Mesenchymal stem cell (in vitro differentiated cells and primary cell): ENCODE measurements around the gene CANT1.
"Not testable (repeated sequence)": the region's sequence is repeated elsewhere in the genome, so short reads cannot be mapped to it uniquely, and the experiment has no call there.

ENCODE experiments used
- DNase-seq: peaks from one replicate; pipeline ENCODE4 v3.0.0-alpha.2; 2013
- H2AFZ ChIP-seq: one replicate; pipeline ENCODE4 v1.6.1; 2013; ENCODE audit warnings: low read depth, mild to moderate bottlenecking, control low read depth, inconsistent platforms, low read length, moderate library complexity
- H2AK5ac ChIP-seq: 2 replicates; pipeline ENCODE4 v1.6.1; 2013; ENCODE audit warnings: low read length, moderate library complexity, mild to moderate bottlenecking, inconsistent platforms; ENCODE audit not compliant: severe bottlenecking
- H2BK120ac ChIP-seq: one replicate; pipeline ENCODE4 v1.6.1; 2013; ENCODE audit warnings: low read depth, mild to moderate bottlenecking, inconsistent platforms, low read length, moderate library complexity
- H2BK12ac ChIP-seq, 2 experiments: one replicate each; pipeline ENCODE4 v1.6.1; 2013; ENCODE audit warnings: inconsistent platforms in 2 of 2, low read length in 2 of 2, mild to moderate bottlenecking in 2 of 2, moderate library complexity in 2 of 2, control low read depth in 1 of 2
- H2BK15ac ChIP-seq: one replicate; pipeline ENCODE4 v1.6.1; 2013; ENCODE audit warnings: mild to moderate bottlenecking, low read depth, inconsistent platforms; ENCODE audit not compliant: poor library complexity, severe bottlenecking
- H2BK5ac ChIP-seq: 2 replicates; pipeline ENCODE4 v1.6.1; 2013; ENCODE audit warnings: low read depth, mild to moderate bottlenecking, low read length, control low read depth, inconsistent platforms; ENCODE audit not compliant: poor library complexity, severe bottlenecking
- H3K14ac ChIP-seq, 2 experiments: one replicate each; pipeline ENCODE4 v1.6.1; 2013; ENCODE audit warnings: inconsistent platforms in 2 of 2, low read length in 2 of 2, control low read depth in 1 of 2, mild to moderate bottlenecking in 1 of 2, moderate library complexity in 1 of 2
- H3K18ac ChIP-seq, 2 experiments: one replicate each; pipeline ENCODE4 v1.6.1; 2013; ENCODE audit warnings: inconsistent platforms in 2 of 2, low read length in 2 of 2, control low read depth in 1 of 2, low read depth in 1 of 2, mild to moderate bottlenecking in 1 of 2
- H3K23ac ChIP-seq, 2 experiments: one replicate each; pipeline ENCODE4 v1.6.1; 2013; ENCODE audit warnings: inconsistent platforms in 2 of 2, low read length in 2 of 2, mild to moderate bottlenecking in 2 of 2, moderate library complexity in 2 of 2, control low read depth in 1 of 2
- H3K27ac ChIP-seq: 2 replicates; pipeline ENCODE4 v1.5.1; 2013; ENCODE audit warnings: mild to moderate bottlenecking, moderate library complexity, low read length, control low read depth, inconsistent platforms; ENCODE audit not compliant: poor library complexity, severe bottlenecking
- H3K27me3 ChIP-seq, 2 experiments: 2 replicates each; pipeline versions ENCODE4 v1.6.1 to v1.7.0; 2013; ENCODE audit warnings: low read length in 2 of 2, mild to moderate bottlenecking in 2 of 2, moderate library complexity in 2 of 2, control low read depth in 1 of 2, inconsistent platforms in 1 of 2; ENCODE audit not compliant: control insufficient read depth in 1 of 2, insufficient read depth in 1 of 2
- H3K36me3 ChIP-seq, 2 experiments: 2 replicates each; pipeline versions ENCODE4 v1.6.1 to v1.7.0; 2013; ENCODE audit warnings: low read length in 2 of 2, control low read depth in 1 of 2, inconsistent platforms in 1 of 2, low read depth in 1 of 2, mild to moderate bottlenecking in 1 of 2; ENCODE audit not compliant: insufficient read depth in 2 of 2, control insufficient read depth in 1 of 2
- H3K4ac ChIP-seq, 2 experiments: one replicate each; pipeline ENCODE4 v1.6.1; 2013; ENCODE audit warnings: inconsistent platforms in 2 of 2, low read length in 2 of 2, mild to moderate bottlenecking in 2 of 2, moderate library complexity in 2 of 2, control low read depth in 1 of 2, low read depth in 1 of 2
- H3K4me1 ChIP-seq: 2 replicates; pipeline ENCODE4 v1.6.1; 2013; ENCODE audit warnings: low read depth, low read length, control low read depth; ENCODE audit not compliant: control insufficient read depth, insufficient read depth
- H3K4me2 ChIP-seq: 2 replicates; pipeline ENCODE4 v1.6.1; 2013; ENCODE audit warnings: low read length, mild to moderate bottlenecking, inconsistent platforms; ENCODE audit not compliant: poor library complexity, severe bottlenecking
- H3K4me3 ChIP-seq, 2 experiments: 2 replicates each; pipeline versions ENCODE4 v1.5.1 to v1.7.0; 2013; ENCODE audit warnings: low read length in 2 of 2, mild to moderate bottlenecking in 2 of 2, control low read depth in 1 of 2, low read depth in 1 of 2; ENCODE audit not compliant: insufficient read depth in 1 of 2
- H3K79me1 ChIP-seq: replicated peaks from 2 replicates; pipeline ENCODE4 v1.6.1; 2013; ENCODE audit warnings: mild to moderate bottlenecking, control low read depth, low read length, inconsistent platforms; ENCODE audit not compliant: poor library complexity, severe bottlenecking
- H3K9ac ChIP-seq: 2 replicates; pipeline ENCODE4 v1.7.0; 2013; ENCODE audit warnings: mild to moderate bottlenecking, low read length, moderate library complexity
- H3K9me3 ChIP-seq: 2 replicates; pipeline ENCODE4 v1.7.0; 2013; ENCODE audit warnings: mild to moderate bottlenecking, low read length; ENCODE audit not compliant: control insufficient read depth
- H4K8ac ChIP-seq: one replicate; pipeline ENCODE4 v1.6.1; 2013; ENCODE audit warnings: inconsistent platforms, mild to moderate bottlenecking, low read length, moderate library complexity
- H4K91ac ChIP-seq: one replicate; pipeline ENCODE4 v1.6.1; 2013; ENCODE audit warnings: mild to moderate bottlenecking, low read length, inconsistent platforms
- WGBS: methylation state at CpG from one replicate; pipeline ENCODE4 v1.1.7; 2013; ENCODE audit warnings: mixed read lengths; 5-methylcytosine and 5-hydroxymethylcytosine counted together

The CANT1 gene

DNA sequence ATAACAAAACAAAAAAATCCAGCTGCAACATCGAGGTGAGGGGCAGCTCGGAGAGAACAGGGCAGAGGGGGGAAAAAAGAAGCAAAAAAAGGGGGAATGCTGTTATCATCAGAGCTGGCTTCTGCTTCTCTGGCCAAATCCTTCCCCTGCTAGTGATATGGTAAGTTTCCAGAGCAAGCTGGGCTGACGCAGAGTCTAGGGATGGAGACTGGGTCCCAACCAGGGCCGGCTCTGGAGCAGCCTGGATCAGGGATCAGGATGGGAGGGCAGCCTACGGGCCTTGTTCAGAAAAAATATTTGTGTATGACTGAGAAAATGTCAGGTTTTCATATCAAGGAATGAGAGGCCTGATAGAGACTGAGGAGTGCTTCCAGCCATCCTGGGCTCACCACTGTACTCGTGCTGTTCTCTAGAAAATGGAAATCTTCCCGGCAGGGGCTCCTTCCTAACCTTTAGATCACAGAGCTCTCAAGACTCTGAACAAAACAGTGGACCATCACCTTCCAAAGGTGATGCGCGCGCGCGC lies 13.7 kb upstream of the CANT1 start:
- no peaks in the 10 kb centered on the region for H3K36me3 ChIP-seq
- no peaks in the 10 kb centered on the region for H3K9me3 ChIP-seq
- no peak overlapping the region for H2BK5ac ChIP-seq
- peak overlapping the region in 1 of 2 experiments; percentile 49 for H3K18ac ChIP-seq
- no peaks in the 10 kb centered on the region for H3K79me1 ChIP-seq
- H2BK12ac ChIP-seq = no peak overlapping the region
- no peak overlapping the region for H3K27ac ChIP-seq
- no peak overlapping the region for H3K23ac ChIP-seq
- H3K4me2 ChIP-seq = no peak overlapping the region
- H2AFZ ChIP-seq = no peak overlapping the region
- no peak overlapping the region for H3K14ac ChIP-seq
- no peak overlapping the region for H2AK5ac ChIP-seq
- 78% methylated on average over 12 of the region's 12 CpGs for WGBS
- H3K4ac ChIP-seq = no peak overlapping the region
- peak overlapping the region; percentile 81 for H3K9ac ChIP-seq
- no peak overlapping the region for H2BK15ac ChIP-seq
- no peak overlapping the region for H2BK120ac ChIP-seq
- peak overlapping the region; percentile 79 for H4K8ac ChIP-seq
- peaks cover 43% of the 10 kb centered on the region for H3K4me1 ChIP-seq
- H3K27me3 ChIP-seq = peaks cover 0 to 61% of the 10 kb centered on the region in 2 experiments
- no peak for DNase-seq
- peak overlapping the region; percentile 62 to 87 for H3K4me3 ChIP-seq
- H4K91ac ChIP-seq = no peak overlapping the region

DNA sequence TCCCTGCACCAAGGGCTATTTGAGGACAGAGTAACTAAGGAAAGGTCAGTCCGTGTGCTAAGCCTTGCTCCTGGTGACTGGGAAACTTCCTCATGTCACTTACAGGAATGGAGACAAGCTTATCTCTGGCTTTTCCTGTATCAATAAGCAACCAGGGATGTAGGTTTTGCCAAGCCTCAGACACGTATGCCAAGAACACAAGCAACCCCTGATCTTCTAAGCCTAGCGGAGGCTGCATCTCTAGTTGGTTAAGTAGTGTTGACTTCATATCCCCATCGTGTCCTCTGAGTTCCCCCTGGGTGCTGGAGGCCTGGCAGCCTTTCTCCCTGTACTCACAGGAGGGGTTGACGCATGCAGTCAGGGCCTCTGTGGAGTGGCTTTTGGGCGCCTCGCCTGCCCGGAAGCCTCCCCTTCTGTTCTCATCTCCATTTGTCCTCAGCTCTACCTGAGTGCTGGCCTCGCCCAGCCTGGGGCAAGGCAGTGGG lies 13.0 kb upstream of the CANT1 start:
- Histone ChIP-seq H2BK15ac (no peak overlapping the region), H3K4me3 (no peak overlapping the region), H3K79me1 (no peaks in the 10 kb centered on the region), H3K4me1 (peaks cover 36% of the 10 kb centered on the region), H3K18ac (no peak overlapping the region), H3K4ac (no peak overlapping the region), H3K4me2 (no peak overlapping the region), H4K8ac (no peak overlapping the region), H3K9ac (no peak overlapping the region), H2AFZ (no peak overlapping the region), H2BK120ac (no peak overlapping the region), H3K23ac (no peak overlapping the region), H2AK5ac (no peak overlapping the region), H2BK12ac (no peak overlapping the region), H2BK5ac (no peak overlapping the region), H3K9me3 (no peaks in the 10 kb centered on the region), H3K14ac (no peak overlapping the region), H3K36me3 (no peaks in the 10 kb centered on the region), H3K27me3 (peaks cover 0 to 58% of the 10 kb centered on the region in 2 experiments), H3K27ac (no peak overlapping the region), H4K91ac (peak overlapping the region; percentile 52)
- 84% methylated on average over 9 of the region's 9 CpGs for WGBS
- no peak for DNase-seq

DNA sequence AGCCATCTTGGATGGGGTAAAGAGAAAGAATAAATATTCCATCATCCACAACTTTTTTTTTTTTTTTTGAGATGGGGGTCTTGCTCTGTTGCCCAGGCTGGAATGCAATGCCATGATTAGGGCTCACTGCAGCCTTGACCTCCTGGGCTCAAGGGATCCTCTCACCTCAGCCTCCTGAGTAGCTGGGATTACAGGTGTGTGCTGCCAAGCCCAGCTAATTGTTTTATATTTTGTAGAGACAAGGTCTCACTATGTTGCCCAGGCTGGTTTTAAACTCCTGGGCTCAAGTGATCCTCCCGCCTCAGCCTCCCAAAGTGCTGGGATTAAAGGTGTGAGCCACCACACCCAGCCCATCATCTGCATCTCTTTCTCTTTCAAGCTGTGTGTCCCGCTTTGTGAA lies 12.4 kb upstream of the CANT1 start:
- not testable (repeated sequence) for H3K4me2 ChIP-seq, H2BK120ac ChIP-seq, H3K36me3 ChIP-seq, DNase-seq, H3K4me3 ChIP-seq, H2AFZ ChIP-seq, H3K4ac ChIP-seq, H3K23ac ChIP-seq, H2BK5ac ChIP-seq, H3K18ac ChIP-seq, H4K91ac ChIP-seq, H3K27ac ChIP-seq, H3K79me1 ChIP-seq, H2BK12ac ChIP-seq, H4K8ac ChIP-seq, H2AK5ac ChIP-seq, H2BK15ac ChIP-seq, H3K9me3 ChIP-seq, H3K9ac ChIP-seq, H3K14ac ChIP-seq
- Histone ChIP-seq H3K27me3 (peaks cover 0 to 58% of the 10 kb centered on the region in 2 experiments), H3K4me1 (peaks cover 30% of the 10 kb centered on the region)
- 95% methylated on average over 2 of the region's 2 CpGs for WGBS

DNA sequence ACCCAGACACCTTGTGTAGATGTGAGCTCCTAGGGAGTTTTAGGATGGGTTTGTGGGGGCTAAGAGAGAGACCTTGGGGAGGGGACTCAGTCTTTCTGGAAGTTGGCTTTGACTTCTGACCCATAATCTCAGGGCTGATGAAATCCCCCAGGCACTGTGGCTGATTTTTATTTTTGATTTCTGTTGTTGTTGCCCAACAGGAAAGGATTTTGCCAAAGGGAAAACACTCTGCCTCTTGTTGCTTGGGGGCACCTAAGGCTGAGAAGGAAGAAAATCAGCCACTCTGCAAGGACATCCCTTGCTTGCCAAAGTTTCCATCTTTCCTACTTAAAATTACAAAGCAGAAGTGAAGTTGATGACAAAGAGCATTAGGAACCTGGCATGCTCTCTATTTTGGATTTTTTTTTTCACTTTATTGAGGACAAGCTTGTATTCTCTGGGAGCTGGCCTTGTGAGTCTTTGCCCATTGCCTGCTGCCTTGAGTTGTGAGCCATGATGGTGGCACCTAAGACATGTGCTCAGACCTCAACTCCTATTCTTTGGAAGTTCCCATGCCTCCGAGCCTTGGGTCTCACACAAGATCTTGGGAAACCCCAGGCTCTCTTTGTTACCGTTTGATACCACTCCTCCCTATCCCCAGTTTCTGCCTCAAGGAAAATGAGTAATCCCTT lies 11.2 kb upstream of the CANT1 start:
- Histone ChIP-seq H4K8ac (no peak overlapping the region), H3K9ac (peak overlapping the region; percentile 63), H3K36me3 (no peaks in the 10 kb centered on the region), H3K14ac (no peak overlapping the region), H3K79me1 (no peaks in the 10 kb centered on the region), H2AK5ac (no peak overlapping the region), H3K27me3 (peaks cover 0 to 58% of the 10 kb centered on the region in 2 experiments), H3K18ac (peak overlapping the region in 1 of 2 experiments; percentile 35), H3K27ac (no peak overlapping the region), H2AFZ (no peak overlapping the region), H2BK12ac (no peak overlapping the region), H2BK120ac (no peak overlapping the region), H4K91ac (no peak overlapping the region), H3K4me3 (no peak overlapping the region), H3K4ac (no peak overlapping the region), H3K9me3 (no peaks in the 10 kb centered on the region), H3K23ac (no peak overlapping the region), H3K4me2 (no peak overlapping the region), H2BK5ac (no peak overlapping the region), H3K4me1 (peaks cover 24% of the 10 kb centered on the region), H2BK15ac (no peak overlapping the region)
- DNase-seq = no peak
- WGBS = 95% methylated on average over 2 of the region's 2 CpGs
